ENCODE results near the gene TTBK2. TPM values are rescaled to one million over a fixed set of nuclear protein-coding genes. Genes with fewer than 3 reads are reported as not detected.
"Not testable (repeated sequence)": the region's sequence is repeated elsewhere in the genome, so short reads cannot be mapped to it uniquely, and the experiment has no call there.

Gene TTBK2
- total RNA-seq, 1 donor from 2014 or later = 32.4 TPM

DNA sequence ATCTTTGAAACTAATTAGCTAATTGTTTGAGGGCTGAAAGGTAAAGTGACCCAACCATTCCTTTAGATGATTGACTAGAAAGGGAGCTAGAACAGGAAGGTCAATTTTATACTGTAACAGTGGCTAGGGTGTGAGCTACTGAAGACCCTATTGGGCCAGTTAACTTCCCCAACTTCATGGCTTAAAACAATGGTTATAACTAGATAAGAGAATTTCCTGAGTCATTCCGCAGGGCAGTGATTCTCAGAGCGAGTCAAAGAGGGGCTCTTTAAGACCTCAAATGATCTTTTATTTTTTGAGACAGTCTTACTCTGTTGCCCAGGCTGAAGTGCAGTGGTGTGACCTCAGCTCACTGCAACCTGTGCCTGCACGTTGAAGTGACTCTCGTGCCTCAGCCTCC is 33.7 kb upstream of the TTBK2 start:
- Histone ChIP-seq H3K27ac (no peak overlapping the region), H3K36me3 (peaks cover 15% of the 10 kb centered on the region)
- H3K27me3 Mint-ChIP-seq (ENCODE audit: insufficient read depth, low read depth) = no peaks in the 10 kb centered on the region

DNA sequence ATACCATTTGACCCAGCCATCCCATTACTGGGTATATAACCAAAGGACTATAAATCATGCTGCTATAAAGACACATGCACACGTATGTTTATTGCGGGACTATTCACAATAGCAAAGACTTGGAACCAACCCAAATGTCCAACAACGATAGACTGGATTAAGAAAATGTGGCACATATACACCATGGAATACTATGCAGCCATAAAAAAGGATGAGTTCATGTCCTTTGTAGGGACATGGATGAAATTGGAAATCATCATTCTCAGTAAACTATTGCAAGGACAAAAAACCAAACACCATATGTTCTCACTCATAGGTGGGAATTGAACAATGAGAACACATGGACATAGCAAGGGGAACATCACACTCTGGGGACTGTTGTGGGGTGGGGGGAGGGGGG is 28.3 kb upstream of the TTBK2 start:
- not testable (repeated sequence) for H4K20me1 ChIP-seq (ENCODE audit: low read depth); H3K27me3 Mint-ChIP-seq (ENCODE audit: insufficient read depth, low read depth); H3K4me3 Mint-ChIP-seq; H3K4me2 ChIP-seq; H3K27me3 ChIP-seq; H3K4me1 Mint-ChIP-seq; H3K27ac Mint-ChIP-seq; H3K4me3 ChIP-seq; DNase-seq (ENCODE audit: low spot score); H3K79me2 ChIP-seq (ENCODE audit: low read depth); H3K4me1 ChIP-seq; H3K9me3 ChIP-seq (ENCODE audit: low read depth); H2AFZ ChIP-seq (replicated peaks); H3K9me3 Mint-ChIP-seq; H3F3A ChIP-seq (ENCODE audit: low read depth); H3K9ac ChIP-seq; H3K27ac ChIP-seq
- peaks cover 11% of the 10 kb centered on the region for H3K36me3 ChIP-seq
- H3K36me3 Mint-ChIP-seq = peaks cover 28% of the 10 kb centered on the region

More for the DNA sequence above, 33.7 kb upstream of the TTBK2 start:
- no peak overlapping the region for H3K4me3 ChIP-seq
- H3K36me3 Mint-ChIP-seq = peaks cover 30% of the 10 kb centered on the region
- H3K27ac Mint-ChIP-seq = no peak overlapping the region
- no peaks in the 10 kb centered on the region for H3K4me1 Mint-ChIP-seq
- H3K27me3 ChIP-seq = no peaks in the 10 kb centered on the region
- DNase-seq (ENCODE audit: low spot score) = no peak
- no peak overlapping the region for H3K9ac ChIP-seq
- H3F3A ChIP-seq (ENCODE audit: low read depth) = no peaks in the 10 kb centered on the region
- H3K4me1 ChIP-seq = no peaks in the 10 kb centered on the region
- no peaks in the 10 kb centered on the region for H3K79me2 ChIP-seq (ENCODE audit: low read depth)
- no peaks in the 10 kb centered on the region for H4K20me1 ChIP-seq (ENCODE audit: low read depth)
- no peak overlapping the region for H3K4me3 Mint-ChIP-seq
- no peak overlapping the region for H3K4me2 ChIP-seq
- no peaks in the 10 kb centered on the region for H3K9me3 ChIP-seq (ENCODE audit: low read depth)
- no peak for TF ChIP-seq EZH2 (IDR thresholded peaks at IDR 0.05)
- TF ChIP-seq, protein P1, sequence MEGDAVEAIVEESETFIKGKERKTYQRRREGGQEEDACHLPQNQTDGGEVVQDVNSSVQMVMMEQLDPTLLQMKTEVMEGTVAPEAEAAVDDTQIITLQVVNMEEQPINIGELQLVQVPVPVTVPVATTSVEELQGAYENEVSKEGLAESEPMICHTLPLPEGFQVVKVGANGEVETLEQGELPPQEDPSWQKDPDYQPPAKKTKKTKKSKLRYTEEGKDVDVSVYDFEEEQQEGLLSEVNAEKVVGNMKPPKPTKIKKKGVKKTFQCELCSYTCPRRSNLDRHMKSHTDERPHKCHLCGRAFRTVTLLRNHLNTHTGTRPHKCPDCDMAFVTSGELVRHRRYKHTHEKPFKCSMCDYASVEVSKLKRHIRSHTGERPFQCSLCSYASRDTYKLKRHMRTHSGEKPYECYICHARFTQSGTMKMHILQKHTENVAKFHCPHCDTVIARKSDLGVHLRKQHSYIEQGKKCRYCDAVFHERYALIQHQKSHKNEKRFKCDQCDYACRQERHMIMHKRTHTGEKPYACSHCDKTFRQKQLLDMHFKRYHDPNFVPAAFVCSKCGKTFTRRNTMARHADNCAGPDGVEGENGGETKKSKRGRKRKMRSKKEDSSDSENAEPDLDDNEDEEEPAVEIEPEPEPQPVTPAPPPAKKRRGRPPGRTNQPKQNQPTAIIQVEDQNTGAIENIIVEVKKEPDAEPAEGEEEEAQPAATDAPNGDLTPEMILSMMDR (IDR thresholded peaks at IDR 0.05) = no peak
- no peak for TF ChIP-seq EZH2phosphoT487 (IDR thresholded peaks at IDR 0.05)
- H3K9me3 Mint-ChIP-seq = no peaks in the 10 kb centered on the region
- no peak overlapping the region for H2AFZ ChIP-seq (replicated peaks)

DNA sequence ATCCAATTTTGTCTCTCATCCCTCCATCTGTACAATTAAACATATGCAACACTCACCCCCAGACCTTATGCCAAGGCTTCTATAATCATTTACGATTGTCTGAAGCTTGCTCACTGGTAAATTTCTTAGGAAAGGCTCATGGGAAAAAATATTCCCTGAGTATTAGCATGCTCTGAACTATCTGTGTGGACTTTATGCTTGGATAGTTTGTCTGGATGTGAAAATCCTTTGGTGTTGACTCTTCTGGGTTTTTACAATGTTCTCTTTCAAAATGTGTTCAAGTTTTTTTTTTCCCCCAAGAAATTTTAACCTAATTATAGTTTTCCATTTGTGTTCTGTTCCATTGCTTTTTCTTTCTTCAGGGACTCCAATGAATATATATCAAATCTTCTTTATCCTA is 19.9 kb upstream of the TTBK2 start:
- Histone ChIP-seq H3K9me3 (ENCODE audit: low read depth) (no peaks in the 10 kb centered on the region), H3K79me2 (ENCODE audit: low read depth) (no peaks in the 10 kb centered on the region), H4K20me1 (ENCODE audit: low read depth) (no peaks in the 10 kb centered on the region), H3K4me3 (no peak overlapping the region), H3K4me1 (no peaks in the 10 kb centered on the region), H3K4me2 (no peak overlapping the region), H3K27me3 (no peaks in the 10 kb centered on the region), H2AFZ (replicated peaks) (no peak overlapping the region), H3K9ac (no peak overlapping the region), H3F3A (ENCODE audit: low read depth) (no peaks in the 10 kb centered on the region), H3K27ac (no peak overlapping the region), H3K36me3 (no peaks in the 10 kb centered on the region)
- Mint-ChIP-seq H3K27ac (no peak overlapping the region), H3K9me3 (no peaks in the 10 kb centered on the region), H3K27me3 (ENCODE audit: insufficient read depth, low read depth) (no peaks in the 10 kb centered on the region), H3K4me1 (no peaks in the 10 kb centered on the region), H3K4me3 (no peak overlapping the region), H3K36me3 (peaks cover 6% of the 10 kb centered on the region)
- TF ChIP-seq, protein P1 (IDR thresholded peaks at IDR 0.05) = no peak
- TF ChIP-seq EZH2 (IDR thresholded peaks at IDR 0.05) (no peak), EZH2phosphoT487 (IDR thresholded peaks at IDR 0.05) (no peak)
- DNase-seq (ENCODE audit: low spot score) = no peak

DNA sequence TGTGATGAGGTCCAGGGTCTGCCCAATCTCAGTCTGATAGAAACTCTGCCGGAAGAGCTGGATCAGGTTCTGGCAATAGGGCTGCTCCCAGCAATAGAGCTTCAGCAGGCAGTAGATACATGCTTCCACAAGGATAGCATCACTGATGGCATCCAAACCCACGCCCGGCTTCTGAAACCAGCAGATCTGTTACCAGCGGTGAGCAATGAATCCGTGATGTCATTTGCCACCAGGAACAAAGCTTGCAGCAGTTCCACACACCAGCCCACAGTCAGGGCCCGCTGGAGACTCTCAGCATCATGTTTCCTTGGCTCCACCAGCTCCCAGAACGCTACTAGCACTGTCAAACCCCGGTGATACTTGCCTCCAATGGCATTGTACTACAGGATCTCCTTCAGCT is 19.3 kb upstream of the TTBK2 start:
- Histone ChIP-seq H3K9me3 (ENCODE audit: low read depth) (no peaks in the 10 kb centered on the region), H3K27ac (no peak overlapping the region), H3K36me3 (no peaks in the 10 kb centered on the region), H3K4me3 (no peak overlapping the region), H4K20me1 (ENCODE audit: low read depth) (no peaks in the 10 kb centered on the region), H3K4me1 (no peaks in the 10 kb centered on the region), H3F3A (ENCODE audit: low read depth) (no peaks in the 10 kb centered on the region), H3K79me2 (ENCODE audit: low read depth) (no peaks in the 10 kb centered on the region), H2AFZ (replicated peaks) (no peak overlapping the region), H3K4me2 (no peak overlapping the region), H3K9ac (no peak overlapping the region), H3K27me3 (no peaks in the 10 kb centered on the region)
- DNase-seq (ENCODE audit: low spot score) = no peak
- H3K36me3 Mint-ChIP-seq = peaks cover under 1% of the 10 kb centered on the region
- H3K4me1 Mint-ChIP-seq = no peaks in the 10 kb centered on the region
- no peak overlapping the region for H3K4me3 Mint-ChIP-seq
- H3K27me3 Mint-ChIP-seq (ENCODE audit: insufficient read depth, low read depth) = no peaks in the 10 kb centered on the region
- no peaks in the 10 kb centered on the region for H3K9me3 Mint-ChIP-seq
- TF ChIP-seq EZH2phosphoT487 (IDR thresholded peaks at IDR 0.05) (no peak), EZH2 (IDR thresholded peaks at IDR 0.05) (no peak)
- TF ChIP-seq, protein P1 (IDR thresholded peaks at IDR 0.05) = no peak
- H3K27ac Mint-ChIP-seq = no peak overlapping the region

All from neural progenitor cell (in vitro differentiated cells).